H9 (cell line): Measurements from ENCODE around the gene PLBD1. TPM values are rescaled to one million over a fixed set of nuclear protein-coding genes. Genes with fewer than 3 reads are reported as not detected.

Source experiments
- DNase-seq: peaks from one replicate; pipeline ENCODE4 v3.0.0-alpha.2; 2017
- H2AFZ ChIP-seq: one replicate; pipeline ENCODE4 v1.6.1; 2013; ENCODE audit warnings: mild to moderate bottlenecking, low read length, control low read depth, moderate library complexity
- H2AK5ac ChIP-seq: 2 replicates; pipeline ENCODE4 v1.6.1; 2013; ENCODE audit warnings: low read length, control low read depth, mixed read lengths; ENCODE audit not compliant: insufficient read length
- H2BK120ac ChIP-seq: one replicate; pipeline ENCODE4 v1.6.1; 2013; ENCODE audit warnings: low read depth, mild to moderate bottlenecking, low read length, control low read depth, inconsistent platforms; ENCODE audit not compliant: poor library complexity, severe bottlenecking
- H2BK12ac ChIP-seq: 2 replicates; pipeline ENCODE4 v1.6.1; 2013; ENCODE audit warnings: low read length, control low read depth, mixed read lengths, low read depth; ENCODE audit not compliant: insufficient read length
- H2BK15ac ChIP-seq: 2 replicates; pipeline ENCODE4 v1.6.1; 2013; ENCODE audit warnings: low read depth, low read length, control low read depth
- H2BK20ac ChIP-seq: one replicate; pipeline ENCODE4 v1.6.1; 2013; ENCODE audit warnings: low read depth, mild to moderate bottlenecking, low read length, control low read depth, inconsistent platforms; ENCODE audit not compliant: poor library complexity, severe bottlenecking
- H2BK5ac ChIP-seq: 2 replicates; pipeline ENCODE4 v1.6.1; 2013; ENCODE audit warnings: low read length, control low read depth, mixed read lengths; ENCODE audit not compliant: insufficient read length
- H3K14ac ChIP-seq: 2 replicates; pipeline ENCODE4 v1.6.1; 2013; ENCODE audit warnings: low read length, control low read depth; ENCODE audit not compliant: insufficient read depth
- H3K18ac ChIP-seq: 2 replicates; pipeline ENCODE4 v1.6.1; 2013; ENCODE audit warnings: low read depth, mild to moderate bottlenecking, mixed read lengths, low read length, control low read depth; ENCODE audit not compliant: insufficient read length
- H3K23ac ChIP-seq: 2 replicates; pipeline ENCODE4 v1.6.1; 2013; ENCODE audit warnings: low read length, control low read depth, mixed read lengths, low read depth; ENCODE audit not compliant: insufficient read length
- H3K23me2 ChIP-seq: 2 replicates; pipeline ENCODE4 v1.6.1; 2013; ENCODE audit warnings: low read depth, mild to moderate bottlenecking, mixed read lengths, low read length, control low read depth; ENCODE audit not compliant: insufficient read length, poor library complexity, severe bottlenecking
- H3K27ac ChIP-seq: 2 replicates; pipeline ENCODE4 v1.5.1; 2013; ENCODE audit warnings: low read length, control low read depth, mixed read lengths, low read depth; ENCODE audit not compliant: insufficient read length
- H3K27me3 ChIP-seq: 2 replicates; pipeline ENCODE4 v1.6.1; 2013; ENCODE audit warnings: low read length, control low read depth, inconsistent platforms; ENCODE audit not compliant: insufficient read depth
- H3K4ac ChIP-seq: 2 replicates; pipeline ENCODE4 v1.6.1; 2013; ENCODE audit warnings: low read depth, mild to moderate bottlenecking, control low read depth, inconsistent platforms, low read length, moderate library complexity
- H3K4me1 ChIP-seq: 2 replicates; pipeline ENCODE4 v1.6.1; 2013; ENCODE audit warnings: low read length, control low read depth, inconsistent platforms; ENCODE audit not compliant: insufficient read depth
- H3K4me2 ChIP-seq: 2 replicates; pipeline ENCODE4 v1.6.1; 2013; ENCODE audit warnings: low read length, control low read depth, mixed read lengths; ENCODE audit not compliant: insufficient read length, insufficient read depth
- H3K56ac ChIP-seq: 2 replicates; pipeline ENCODE4 v1.6.1; 2013; ENCODE audit warnings: low read depth, mild to moderate bottlenecking, mixed read lengths, low read length, control low read depth; ENCODE audit not compliant: insufficient read length
- H3K79me1 ChIP-seq: 2 replicates; pipeline ENCODE4 v1.6.1; 2013; ENCODE audit warnings: low read depth, mild to moderate bottlenecking, moderate library complexity, low read length, control low read depth, inconsistent platforms; ENCODE audit not compliant: insufficient read depth, poor library complexity, severe bottlenecking
- H3K79me2 ChIP-seq: 2 replicates; pipeline ENCODE4 v1.6.1; 2013; ENCODE audit warnings: low read length, control low read depth, inconsistent platforms; ENCODE audit not compliant: insufficient read depth
- H3K9ac ChIP-seq: 2 replicates; pipeline ENCODE4 v1.6.1; 2013; ENCODE audit warnings: low read length, control low read depth, mixed read lengths; ENCODE audit not compliant: insufficient read length; ENCODE audit errors: extremely low read depth
- H3K9me3 ChIP-seq: one replicate; pipeline ENCODE4 v1.6.1; 2013; ENCODE audit warnings: low read depth, low read length, inconsistent platforms; ENCODE audit not compliant: control insufficient read depth
- H3T11ph ChIP-seq: one replicate; pipeline ENCODE4 v1.6.1; 2013; ENCODE audit warnings: mild to moderate bottlenecking, low read length, control low read depth, inconsistent platforms
- H4K20me1 ChIP-seq: one replicate; pipeline ENCODE4 v1.6.1; 2013; ENCODE audit not compliant: control insufficient read depth, insufficient read length, insufficient read depth
- H4K5ac ChIP-seq: 2 replicates; pipeline ENCODE4 v1.6.1; 2013; ENCODE audit warnings: low read depth, mild to moderate bottlenecking, mixed read lengths, low read length, control low read depth; ENCODE audit not compliant: insufficient read length
- H4K8ac ChIP-seq: replicated peaks from 2 replicates; pipeline ENCODE4 v1.6.1; 2013; ENCODE audit warnings: low read length, control low read depth, mixed read lengths, low read depth; ENCODE audit not compliant: insufficient read length
- H4K91ac ChIP-seq: 2 replicates; pipeline ENCODE4 v1.6.1; 2013; ENCODE audit warnings: low read depth, mild to moderate bottlenecking, moderate library complexity, mixed read lengths, low read length, control low read depth; ENCODE audit not compliant: insufficient read length
- H3K27ac Mint-ChIP-seq, 3 experiments: 2 replicates in 2 of 3; 3 replicates in 1 of 3; pipeline ENCODE4 v1.8.0; 2020 to 2021; ENCODE audit warnings: mixed read lengths in 3 of 3, mild to moderate bottlenecking in 1 of 3, moderate library complexity in 1 of 3
- H3K27me3 Mint-ChIP-seq: 2 replicates; pipeline ENCODE4 v1.8.0; 2021; ENCODE audit warnings: low read depth, mild to moderate bottlenecking, moderate library complexity, mixed read lengths
- H3K36me3 Mint-ChIP-seq, 3 experiments: 2 replicates in 2 of 3; 3 replicates in 1 of 3; pipeline ENCODE4 v1.8.0; 2020 to 2021; ENCODE audit warnings: low read depth in 3 of 3, mixed read lengths in 3 of 3; ENCODE audit not compliant: insufficient read depth in 1 of 3
- H3K4me1 Mint-ChIP-seq, 2 experiments: 2 replicates each; pipeline ENCODE4 v1.8.0; 2020; ENCODE audit warnings: mixed read lengths in 2 of 2
- H3K4me3 Mint-ChIP-seq, 2 experiments: 2 replicates in 1 of 2; 3 replicates in 1 of 2; pipeline ENCODE4 v1.8.0; 2020 to 2021; ENCODE audit warnings: mild to moderate bottlenecking in 2 of 2, mixed read lengths in 2 of 2, moderate library complexity in 1 of 2
- H3K9me3 Mint-ChIP-seq, 2 experiments: 2 replicates in 1 of 2; 3 replicates in 1 of 2; pipeline ENCODE4 v1.8.0; 2020; ENCODE audit warnings: mild to moderate bottlenecking in 2 of 2, mixed read lengths in 2 of 2, moderate library complexity in 1 of 2
- WGBS: extraction: QIAGEN DNeasy Blood & Tissue Kit; methylation state at CpG from one replicate; pipeline ENCODE4 v1.1.7; 2013; ENCODE audit warnings: missing lambda C conversion rate, low lambda C conversion rate, mixed read lengths; ENCODE audit not compliant: insufficient read length; ENCODE audit errors: extremely low coverage; 5-methylcytosine and 5-hydroxymethylcytosine counted together
- total RNA-seq: library from RNA; stranded (reverse); gene quantifications from 2 replicates; pipeline ENCODE4 v1.2.1, GENCODE V29; 2021
- TF ChIP-seq, protein P1 (sequence below): fragments of 200-600 bp; sonication (generic); conservative IDR thresholded peaks from 3 replicates; pipeline ENCODE4 v1.8.0; 2021; ENCODE audit warnings: antibody characterized with exemption, mild to moderate bottlenecking

PLBD1 gene
- total RNA-seq, 1 experiment from 2014 or later: 15.5 TPM

DNA sequence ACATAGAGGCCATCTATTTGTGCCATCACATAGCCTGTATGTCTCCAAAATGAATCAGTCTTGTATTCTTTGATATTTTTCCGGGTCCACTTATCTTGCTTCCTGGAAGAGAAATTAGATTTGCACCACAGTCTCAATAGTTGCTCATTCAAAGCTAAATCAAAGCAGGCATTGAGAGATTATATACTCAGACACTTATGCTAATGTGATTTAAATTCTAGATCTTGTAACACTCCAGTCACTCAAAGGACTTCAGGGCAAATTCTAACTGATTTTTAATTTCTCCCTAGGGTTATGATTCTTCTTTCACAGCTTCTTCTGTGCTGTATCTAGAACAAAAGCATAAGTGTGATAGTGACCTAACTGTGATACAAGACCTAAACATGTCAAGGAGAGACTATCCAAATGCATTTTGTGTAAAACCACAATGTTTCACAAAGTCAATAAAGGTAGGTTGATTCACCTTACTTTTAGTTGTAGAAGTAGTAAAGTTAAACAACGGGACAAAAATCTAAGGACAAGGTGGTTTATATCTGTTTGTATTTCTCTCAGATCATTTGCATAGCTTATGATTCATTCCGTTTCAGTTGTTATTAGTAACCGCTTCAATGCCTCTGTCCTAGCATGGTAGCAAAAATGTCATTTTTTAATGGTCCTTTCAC, 26.8 kb downstream of the PLBD1 start:
- H3K4me2 ChIP-seq: no peak overlapping the region
- H2BK5ac ChIP-seq: no peak overlapping the region
- no peak overlapping the region for H3K18ac ChIP-seq
- Mint-ChIP-seq H3K9me3 (no peaks in the 10 kb centered on the region; a peak in 1 of 5 replicates), H3K4me1 (no peaks in the 10 kb centered on the region), H3K36me3 (no peaks in the 10 kb centered on the region), H3K4me3 (no peak overlapping the region), H3K27me3 (no peaks in the 10 kb centered on the region), H3K27ac (no peak overlapping the region)
- no peaks in the 10 kb centered on the region for H3K27me3 ChIP-seq
- no peak for DNase-seq
- no peak overlapping the region for H3K56ac ChIP-seq
- no CpG with 5 or more reads among the region's 4 CpGs for WGBS
- H2BK15ac ChIP-seq: no peak overlapping the region
- no peak overlapping the region for H4K5ac ChIP-seq
- H3K23ac ChIP-seq: no peak overlapping the region
- TF ChIP-seq, protein P1, sequence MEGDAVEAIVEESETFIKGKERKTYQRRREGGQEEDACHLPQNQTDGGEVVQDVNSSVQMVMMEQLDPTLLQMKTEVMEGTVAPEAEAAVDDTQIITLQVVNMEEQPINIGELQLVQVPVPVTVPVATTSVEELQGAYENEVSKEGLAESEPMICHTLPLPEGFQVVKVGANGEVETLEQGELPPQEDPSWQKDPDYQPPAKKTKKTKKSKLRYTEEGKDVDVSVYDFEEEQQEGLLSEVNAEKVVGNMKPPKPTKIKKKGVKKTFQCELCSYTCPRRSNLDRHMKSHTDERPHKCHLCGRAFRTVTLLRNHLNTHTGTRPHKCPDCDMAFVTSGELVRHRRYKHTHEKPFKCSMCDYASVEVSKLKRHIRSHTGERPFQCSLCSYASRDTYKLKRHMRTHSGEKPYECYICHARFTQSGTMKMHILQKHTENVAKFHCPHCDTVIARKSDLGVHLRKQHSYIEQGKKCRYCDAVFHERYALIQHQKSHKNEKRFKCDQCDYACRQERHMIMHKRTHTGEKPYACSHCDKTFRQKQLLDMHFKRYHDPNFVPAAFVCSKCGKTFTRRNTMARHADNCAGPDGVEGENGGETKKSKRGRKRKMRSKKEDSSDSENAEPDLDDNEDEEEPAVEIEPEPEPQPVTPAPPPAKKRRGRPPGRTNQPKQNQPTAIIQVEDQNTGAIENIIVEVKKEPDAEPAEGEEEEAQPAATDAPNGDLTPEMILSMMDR: no peak
- no peak overlapping the region for H2BK120ac ChIP-seq
- H3K79me1 ChIP-seq: no peaks in the 10 kb centered on the region
- no peak overlapping the region for H4K8ac ChIP-seq
- no peaks in the 10 kb centered on the region for H3K23me2 ChIP-seq
- no peak overlapping the region for H3K9ac ChIP-seq
- no peak overlapping the region for H2BK20ac ChIP-seq
- H4K91ac ChIP-seq: no peak overlapping the region
- H3K27ac ChIP-seq: no peak overlapping the region
- H3T11ph ChIP-seq: no peak overlapping the region
- H3K14ac ChIP-seq: no peak overlapping the region
- no peaks in the 10 kb centered on the region for H4K20me1 ChIP-seq
- H3K79me2 ChIP-seq: no peaks in the 10 kb centered on the region
- no peaks in the 10 kb centered on the region for H3K9me3 ChIP-seq
- no peak overlapping the region for H2AFZ ChIP-seq
- no peaks in the 10 kb centered on the region for H3K4me1 ChIP-seq
- H2BK12ac ChIP-seq: no peak overlapping the region
- H2AK5ac ChIP-seq: no peak overlapping the region
- H3K4ac ChIP-seq: no peak overlapping the region
